Osteocyte (in vitro differentiated cells): ENCODE results near the gene RXRA. TPM values are rescaled to one million over a fixed set of nuclear protein-coding genes. Genes with fewer than 3 reads are reported as not detected.

Experiments
- DNase-seq: peaks from one replicate; pipeline ENCODE4 v3.0.0; 2021; ENCODE audit warnings: mixed read lengths; ENCODE audit not compliant: unreplicated experiment; ENCODE audit errors: extremely low spot score
- H3K27ac Mint-ChIP-seq: one replicate; pipeline ENCODE4 v1.8.0; 2021; ENCODE audit warnings: mild to moderate bottlenecking, mixed read lengths; ENCODE audit not compliant: unreplicated experiment
- H3K27me3 Mint-ChIP-seq: one replicate; pipeline ENCODE4 v1.8.0; 2021; ENCODE audit warnings: mixed read lengths; ENCODE audit not compliant: unreplicated experiment
- H3K36me3 Mint-ChIP-seq: one replicate; pipeline ENCODE4 v1.8.0; 2021; ENCODE audit warnings: mixed read lengths; ENCODE audit not compliant: unreplicated experiment
- H3K4me1 Mint-ChIP-seq: one replicate; pipeline ENCODE4 v1.8.0; 2021; ENCODE audit warnings: mixed read lengths; ENCODE audit not compliant: unreplicated experiment
- H3K4me3 Mint-ChIP-seq: one replicate; pipeline ENCODE4 v1.8.0; 2021; ENCODE audit warnings: mild to moderate bottlenecking, moderate library complexity, mixed read lengths; ENCODE audit not compliant: unreplicated experiment
- H3K9me3 Mint-ChIP-seq: one replicate; pipeline ENCODE4 v1.8.0; 2021; ENCODE audit warnings: mixed read lengths; ENCODE audit not compliant: unreplicated experiment
- total RNA-seq: library from RNA; stranded (reverse); gene quantifications from 2 replicates; pipeline ENCODE4 v1.2.1, GENCODE V29; 2021
- TF ChIP-seq, protein P1 (sequence below): fragments of 200-600 bp; sonication (generic); IDR thresholded peaks from 2 replicates; pipeline ENCODE4 v1.5.0; 2021; ENCODE audit warnings: antibody characterized with exemption, mild to moderate bottlenecking, moderate library complexity

Gene RXRA
- total RNA-seq, 1 donor from 2014 or later = 82.2 TPM

DNA sequence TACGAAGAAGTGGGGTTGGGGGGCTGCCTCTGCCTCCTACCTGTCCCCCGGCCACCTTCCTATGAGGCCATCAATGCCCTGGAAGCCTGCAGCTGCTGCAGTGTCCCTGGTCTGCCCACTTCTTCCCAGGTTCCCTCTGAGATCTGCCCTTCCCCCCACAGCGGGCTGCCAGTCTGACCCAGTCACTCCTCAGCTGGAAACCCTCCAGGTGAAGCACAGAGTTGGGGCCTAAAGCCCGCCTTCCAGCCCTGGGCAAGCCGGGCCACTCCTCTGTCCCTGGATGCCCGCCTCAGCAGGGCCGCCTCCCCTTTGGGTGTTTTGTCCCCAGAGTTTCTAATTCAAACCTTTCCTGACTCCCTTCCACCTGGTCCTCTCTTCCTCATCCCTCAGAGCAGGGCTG lies 137.0 kb downstream of the RXRA start:
- no peaks in the 10 kb centered on the region for H3K36me3 Mint-ChIP-seq
- no peak overlapping the region for H3K27ac Mint-ChIP-seq
- TF ChIP-seq, protein P1, sequence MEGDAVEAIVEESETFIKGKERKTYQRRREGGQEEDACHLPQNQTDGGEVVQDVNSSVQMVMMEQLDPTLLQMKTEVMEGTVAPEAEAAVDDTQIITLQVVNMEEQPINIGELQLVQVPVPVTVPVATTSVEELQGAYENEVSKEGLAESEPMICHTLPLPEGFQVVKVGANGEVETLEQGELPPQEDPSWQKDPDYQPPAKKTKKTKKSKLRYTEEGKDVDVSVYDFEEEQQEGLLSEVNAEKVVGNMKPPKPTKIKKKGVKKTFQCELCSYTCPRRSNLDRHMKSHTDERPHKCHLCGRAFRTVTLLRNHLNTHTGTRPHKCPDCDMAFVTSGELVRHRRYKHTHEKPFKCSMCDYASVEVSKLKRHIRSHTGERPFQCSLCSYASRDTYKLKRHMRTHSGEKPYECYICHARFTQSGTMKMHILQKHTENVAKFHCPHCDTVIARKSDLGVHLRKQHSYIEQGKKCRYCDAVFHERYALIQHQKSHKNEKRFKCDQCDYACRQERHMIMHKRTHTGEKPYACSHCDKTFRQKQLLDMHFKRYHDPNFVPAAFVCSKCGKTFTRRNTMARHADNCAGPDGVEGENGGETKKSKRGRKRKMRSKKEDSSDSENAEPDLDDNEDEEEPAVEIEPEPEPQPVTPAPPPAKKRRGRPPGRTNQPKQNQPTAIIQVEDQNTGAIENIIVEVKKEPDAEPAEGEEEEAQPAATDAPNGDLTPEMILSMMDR = no peak
- no peaks in the 10 kb centered on the region for H3K9me3 Mint-ChIP-seq
- H3K27me3 Mint-ChIP-seq = no peaks in the 10 kb centered on the region
- no peak overlapping the region for H3K4me3 Mint-ChIP-seq
- no peak for DNase-seq
- peaks cover 15% of the 10 kb centered on the region for H3K4me1 Mint-ChIP-seq

DNA sequence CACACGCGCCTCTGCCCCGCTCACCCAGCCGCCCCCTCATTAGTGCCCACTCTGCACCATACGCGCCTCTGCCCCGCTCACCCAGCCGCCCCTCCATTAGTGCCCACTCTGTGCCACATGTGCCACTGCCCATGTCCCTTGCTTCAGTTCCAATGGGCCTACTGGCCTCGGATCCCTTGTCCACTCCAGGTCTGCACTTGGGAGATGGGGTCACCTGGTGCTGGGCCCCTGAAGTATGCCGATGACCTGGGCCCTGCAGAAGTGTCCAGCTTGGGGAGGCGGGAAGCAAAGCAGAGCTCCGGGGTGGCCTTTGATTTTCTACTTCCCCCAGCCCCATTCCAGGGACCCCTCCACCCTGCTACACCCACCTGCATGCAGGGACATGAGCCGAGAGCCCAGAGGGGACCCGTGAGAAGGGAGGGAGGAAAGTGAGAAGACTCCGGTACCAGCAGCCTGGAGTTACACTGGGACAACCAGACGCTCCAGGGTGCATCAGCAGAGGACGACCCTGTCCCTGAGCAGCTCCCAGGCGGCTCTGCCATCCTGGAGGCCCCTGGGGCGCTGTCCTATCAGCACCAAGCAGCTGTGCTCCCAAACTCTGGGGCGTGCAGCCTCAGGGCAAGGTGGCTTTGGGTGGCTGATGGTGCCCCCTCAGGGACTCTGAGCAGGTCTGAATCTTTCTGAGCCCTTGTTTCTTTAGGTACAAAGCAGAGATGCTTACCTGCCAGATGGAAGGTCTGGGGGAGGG lies 140.8 kb downstream of the RXRA start:
- Mint-ChIP-seq H3K4me3 (no peak overlapping the region), H3K36me3 (no peaks in the 10 kb centered on the region), H3K27me3 (no peaks in the 10 kb centered on the region), H3K27ac (no peak overlapping the region), H3K9me3 (no peaks in the 10 kb centered on the region), H3K4me1 (peaks cover 3% of the 10 kb centered on the region)
- no peak for DNase-seq
- TF ChIP-seq, protein P1 = no peak

DNA sequence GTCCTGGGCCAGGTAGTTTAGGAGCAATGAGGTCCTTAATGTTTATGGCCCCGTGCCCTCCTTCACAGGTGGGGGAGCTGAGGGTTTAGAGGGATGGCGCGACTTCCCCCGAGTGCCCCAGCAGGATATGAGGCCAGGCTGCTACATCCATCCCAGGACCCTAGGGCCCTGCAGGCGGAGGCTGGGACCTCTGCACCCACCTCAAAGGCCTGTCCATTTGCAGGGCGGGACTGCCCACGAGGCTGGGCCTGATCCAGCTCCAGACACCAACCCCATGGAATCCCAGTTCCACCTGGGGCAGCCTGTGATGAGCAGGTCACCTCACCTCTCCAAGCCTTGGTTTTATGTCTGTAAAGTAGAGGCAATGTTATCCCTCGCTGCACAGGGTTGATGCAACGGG lies 142.1 kb downstream of the RXRA start:
- Mint-ChIP-seq H3K9me3 (no peaks in the 10 kb centered on the region), H3K27me3 (no peaks in the 10 kb centered on the region), H3K27ac (no peak overlapping the region), H3K4me3 (no peak overlapping the region), H3K4me1 (peaks cover 6% of the 10 kb centered on the region), H3K36me3 (no peaks in the 10 kb centered on the region)
- DNase-seq = no peak
- TF ChIP-seq, protein P1 = no peak

DNA sequence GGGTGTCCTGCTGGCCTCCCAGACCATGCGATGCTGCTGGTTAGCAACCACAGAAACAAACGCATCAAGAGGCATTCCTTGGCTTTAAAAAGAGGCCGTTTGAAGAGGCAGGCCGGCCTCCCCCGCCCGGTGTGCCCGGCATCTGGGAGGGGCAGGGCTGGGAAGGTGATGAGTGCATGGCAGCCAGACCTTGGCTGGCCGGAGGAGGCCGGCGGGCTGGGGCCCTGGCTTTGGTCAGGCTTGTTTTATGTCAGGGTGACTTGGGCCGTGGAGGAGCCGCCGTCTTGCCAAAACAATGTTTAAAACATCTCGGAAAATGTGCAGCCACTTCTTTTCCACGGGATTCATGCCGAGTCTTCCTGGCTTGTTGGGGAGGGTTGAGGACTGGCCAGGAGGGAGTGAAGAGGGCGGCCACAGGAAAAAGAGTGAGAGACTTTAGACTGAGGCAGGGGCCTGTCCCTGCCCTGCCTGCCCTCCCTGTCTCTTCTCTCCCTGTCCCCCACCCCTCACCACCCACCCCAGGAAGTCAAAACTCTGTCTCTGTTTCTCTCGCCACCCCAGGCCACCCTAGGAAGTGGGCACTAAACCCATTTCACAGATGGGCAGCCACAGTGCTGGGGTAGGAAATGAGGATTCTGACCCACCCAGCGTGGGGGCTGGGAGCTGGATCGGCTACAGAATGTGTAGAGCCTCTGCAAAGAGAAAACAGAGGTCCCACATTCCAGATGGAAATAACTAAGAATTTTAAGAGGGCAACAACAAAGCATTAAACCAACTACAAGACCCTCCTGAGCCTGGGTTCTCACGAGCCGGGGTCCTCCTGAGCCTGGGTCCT lies 143.0 kb downstream of the RXRA start:
- no peak for DNase-seq
- Mint-ChIP-seq H3K4me3 (no peak overlapping the region), H3K36me3 (no peaks in the 10 kb centered on the region), H3K27ac (no peak overlapping the region), H3K27me3 (no peaks in the 10 kb centered on the region), H3K9me3 (no peaks in the 10 kb centered on the region), H3K4me1 (peaks cover 15% of the 10 kb centered on the region)
- TF ChIP-seq, protein P1 = no peak

DNA sequence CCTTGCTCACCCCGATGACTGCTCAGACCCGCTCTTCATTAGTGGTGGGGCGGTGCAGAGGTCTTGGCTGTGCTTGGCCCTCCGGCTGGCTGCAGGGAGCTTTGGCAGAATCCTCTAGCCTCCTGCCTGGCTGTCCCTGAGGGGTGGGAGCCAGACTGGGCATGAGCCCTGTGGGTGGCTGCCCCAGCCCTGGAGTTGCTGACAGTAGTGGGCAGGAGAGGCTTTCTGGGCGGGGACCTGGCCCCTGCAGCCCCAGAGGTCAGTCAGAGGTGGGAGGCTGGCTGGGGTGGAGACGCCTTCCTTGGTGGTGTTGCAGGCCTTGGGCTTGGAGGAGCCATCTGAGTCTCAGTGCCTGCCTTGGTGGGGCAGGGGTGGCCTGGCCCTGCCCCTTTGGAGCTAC lies 146.0 kb downstream of the RXRA start:
- H3K27me3 Mint-ChIP-seq = no peaks in the 10 kb centered on the region
- no peaks in the 10 kb centered on the region for H3K36me3 Mint-ChIP-seq
- TF ChIP-seq, protein P1 = no peak
- H3K27ac Mint-ChIP-seq = no peak overlapping the region
- DNase-seq = no peak
- no peaks in the 10 kb centered on the region for H3K9me3 Mint-ChIP-seq
- H3K4me3 Mint-ChIP-seq = no peak overlapping the region
- peaks cover 28% of the 10 kb centered on the region for H3K4me1 Mint-ChIP-seq
